Measurements from ENCODE around the gene ALPG.
"Not testable (repeated sequence)": the region's sequence is repeated elsewhere in the genome, so short reads cannot be mapped to it uniquely, and the experiment has no call there.

The ALPG gene

GRCh38 chr2:232420463-232421188, 14.0 kb downstream of the ALPG start:
- DNase-seq = no peak

GRCh38 chr2:232421189-232421785, 14.6 kb downstream of the ALPG start:
- no peak for DNase-seq

DNA sequence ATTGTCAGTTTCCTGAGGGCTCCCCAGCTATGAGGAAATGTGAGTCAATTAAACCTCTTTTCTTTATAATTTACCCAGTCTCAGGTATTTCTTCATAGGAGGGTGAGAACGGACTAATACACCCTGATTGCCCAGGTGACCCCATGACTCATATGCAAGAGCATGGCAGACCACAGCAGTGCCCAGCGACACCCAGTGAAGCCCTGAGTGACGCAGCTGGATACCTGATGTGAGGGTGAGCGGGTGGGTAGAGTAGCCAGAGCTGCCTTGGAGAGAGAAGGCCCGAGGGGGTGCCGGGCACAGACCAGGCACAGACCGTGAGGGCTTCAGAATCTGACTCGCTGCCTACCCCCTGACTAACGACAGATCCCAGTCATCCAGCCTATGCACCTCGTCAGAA, 15.4 kb downstream of the ALPG start:
- DNase-seq = no peak

DNA sequence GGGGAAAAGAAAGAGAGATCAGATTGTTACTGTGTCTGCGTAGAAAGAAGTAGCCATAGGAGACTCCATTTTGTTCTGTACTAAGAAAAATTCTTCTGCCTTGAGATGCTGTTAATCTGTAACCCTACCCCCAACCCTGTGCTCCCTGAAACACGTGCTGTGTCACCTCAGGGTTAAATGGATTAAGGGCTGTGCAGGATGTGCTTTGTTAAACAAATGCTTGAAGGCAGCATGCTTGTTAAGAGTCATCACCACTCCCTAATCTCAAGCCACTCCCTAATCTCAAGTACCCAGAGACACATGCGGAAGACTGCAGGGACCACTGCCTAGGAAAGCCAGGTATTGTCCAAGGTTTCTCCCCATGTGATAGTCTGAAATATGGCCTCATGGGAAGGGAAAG, 16.4 kb downstream of the ALPG start:
- DNase-seq = not testable (repeated sequence)

GRCh38 chr2:232423407-232423806, 16.8 kb downstream of the ALPG start:
- not testable (repeated sequence) for DNase-seq

- no peak for DNase-seq
These were observed 25.3 kb downstream of the ALPG start for GRCh38 chr2:232431705-232432590.

GRCh38 chr2:232432598-232433184, 26.0 kb downstream of the ALPG start:
- no peak for DNase-seq

GRCh38 chr2:232433622-232434021, 27.0 kb downstream of the ALPG start:
- DNase-seq = not testable (repeated sequence)

DNA sequence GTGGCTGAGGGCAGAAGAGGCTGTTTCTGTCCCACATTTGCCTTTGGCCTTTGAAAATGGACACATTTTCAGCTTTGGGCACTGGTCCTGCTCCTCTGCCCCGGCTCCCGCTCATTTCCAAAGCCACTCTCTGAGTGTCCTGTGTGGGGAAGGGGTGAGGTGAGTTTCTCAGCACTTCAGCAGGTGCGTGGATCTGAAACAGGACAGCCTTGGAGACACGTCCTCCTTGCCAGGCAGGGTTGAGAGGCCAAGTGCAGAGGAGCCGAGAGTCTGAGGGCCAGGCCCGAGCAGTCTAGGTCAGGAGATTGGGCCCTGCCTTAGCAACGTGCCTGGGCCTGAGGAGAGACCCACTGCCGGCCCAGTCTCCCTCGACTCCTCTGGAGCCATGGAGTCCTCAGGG, 27.4 kb downstream of the ALPG start:
- DNase-seq = no peak

GRCh38 chr2:232434563-232435374, 28.1 kb downstream of the ALPG start:
- DNase-seq = no peak

- no peak for DNase-seq
These were observed 28.7 kb downstream of the ALPG start for GRCh38 chr2:232435375-232435648.

- DNase-seq = no peak
These were observed 29.2 kb downstream of the ALPG start for GRCh38 chr2:232435805-232436204.

GRCh38 chr2:232436381-232437194, 29.9 kb downstream of the ALPG start:
- no peak for DNase-seq

DNA sequence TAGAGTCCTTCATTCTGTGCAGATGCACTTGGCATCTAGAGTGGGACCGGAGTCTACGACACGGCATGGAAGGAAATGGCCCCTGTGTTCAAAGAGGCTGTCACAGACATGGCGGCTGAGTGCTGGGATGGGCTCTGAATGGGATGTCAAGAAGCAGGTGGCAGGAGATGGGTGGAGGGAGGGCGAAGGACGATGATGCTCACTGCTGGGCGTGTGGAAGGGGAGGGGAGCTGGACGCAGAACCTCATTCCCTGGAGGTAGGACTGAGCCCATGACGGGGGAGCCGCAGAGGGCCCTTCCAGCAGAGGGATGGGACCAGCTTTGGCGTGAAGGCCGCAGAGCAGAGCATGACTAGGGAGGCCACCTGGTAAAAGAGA, 30.5 kb downstream of the ALPG start:
- DNase-seq = no peak

DNA sequence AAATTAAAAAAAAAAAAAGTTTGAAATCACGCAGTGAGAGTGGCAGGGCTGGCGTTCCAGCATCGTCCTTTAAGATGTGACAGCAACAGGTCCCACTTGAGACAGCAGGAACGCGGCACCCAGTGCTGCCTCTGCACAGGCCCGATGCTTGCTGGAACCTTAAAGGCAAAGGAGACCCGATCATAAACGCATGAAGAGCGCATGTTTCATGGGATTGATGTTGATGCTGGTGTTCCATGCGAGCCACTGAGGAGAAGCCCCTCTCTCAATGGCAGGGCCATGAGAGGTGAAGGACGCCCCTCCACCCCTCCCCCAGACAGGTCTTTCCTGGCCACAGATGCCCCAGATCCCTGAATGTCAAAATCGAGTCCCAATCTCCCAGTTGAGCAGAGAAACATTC, 31.4 kb downstream of the ALPG start:
- DNase-seq = no peak

- DNase-seq = no peak
These were observed 32.5 kb downstream of the ALPG start for GRCh38 chr2:232438951-232439757.

DNA sequence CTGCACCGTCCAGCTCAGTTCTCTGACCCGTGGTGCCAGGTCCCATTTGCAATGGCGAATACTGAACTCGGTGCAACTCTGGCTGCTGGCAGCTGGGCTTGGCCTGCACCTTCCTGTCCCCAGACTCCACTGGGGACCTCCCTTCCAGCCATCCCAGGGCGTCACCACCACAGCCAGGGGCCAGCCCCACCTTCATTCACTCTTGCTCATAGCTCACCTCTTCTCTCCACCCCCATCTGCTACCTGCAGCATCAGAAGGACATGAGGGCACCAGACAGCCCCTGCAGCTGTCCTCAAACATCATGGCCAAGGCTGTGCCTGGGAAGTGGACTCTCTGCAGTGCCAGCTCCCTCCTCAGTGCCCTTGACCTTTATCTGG, 33.1 kb downstream of the ALPG start:
- no peak for DNase-seq

DNA sequence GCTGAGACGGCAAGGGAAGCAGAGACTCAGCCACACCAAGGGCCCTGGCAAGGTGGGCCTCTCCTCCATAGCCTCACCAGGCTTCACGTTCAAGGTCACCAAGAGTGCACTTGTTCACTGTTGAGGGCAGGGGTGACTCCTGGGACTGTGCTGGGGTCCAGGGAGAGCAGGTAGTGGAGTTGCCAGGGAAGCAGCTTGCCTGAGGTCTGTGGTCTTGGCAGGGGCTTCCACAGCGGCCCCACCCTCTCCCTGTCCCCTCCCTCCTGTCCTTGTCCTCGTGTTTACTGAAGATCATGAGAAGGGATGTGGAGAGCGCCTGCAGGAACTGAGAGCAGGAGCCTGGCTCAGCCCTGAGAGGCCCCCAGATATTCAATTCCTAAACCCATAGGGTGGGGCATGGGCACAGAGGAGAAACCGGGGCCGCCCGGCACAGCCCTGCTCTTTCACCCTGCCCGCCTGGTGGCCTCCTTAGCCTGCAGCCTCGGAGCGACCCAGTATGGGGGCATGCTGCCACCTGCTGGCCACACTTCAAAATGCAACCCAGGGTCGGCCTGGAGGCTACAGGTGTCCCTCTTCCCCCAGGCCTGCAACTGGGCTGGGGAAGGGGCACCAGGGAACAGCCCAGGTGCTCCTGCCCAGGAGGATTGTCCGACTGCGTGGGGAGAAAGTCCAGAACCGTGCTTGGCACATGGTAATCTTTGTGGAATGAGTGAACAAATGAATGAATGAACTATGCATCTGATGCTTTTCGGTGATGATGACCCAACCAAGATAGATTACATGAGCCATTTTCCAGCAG, 33.8 kb downstream of the ALPG start:
- peak; percentile 65 for DNase-seq

DNA sequence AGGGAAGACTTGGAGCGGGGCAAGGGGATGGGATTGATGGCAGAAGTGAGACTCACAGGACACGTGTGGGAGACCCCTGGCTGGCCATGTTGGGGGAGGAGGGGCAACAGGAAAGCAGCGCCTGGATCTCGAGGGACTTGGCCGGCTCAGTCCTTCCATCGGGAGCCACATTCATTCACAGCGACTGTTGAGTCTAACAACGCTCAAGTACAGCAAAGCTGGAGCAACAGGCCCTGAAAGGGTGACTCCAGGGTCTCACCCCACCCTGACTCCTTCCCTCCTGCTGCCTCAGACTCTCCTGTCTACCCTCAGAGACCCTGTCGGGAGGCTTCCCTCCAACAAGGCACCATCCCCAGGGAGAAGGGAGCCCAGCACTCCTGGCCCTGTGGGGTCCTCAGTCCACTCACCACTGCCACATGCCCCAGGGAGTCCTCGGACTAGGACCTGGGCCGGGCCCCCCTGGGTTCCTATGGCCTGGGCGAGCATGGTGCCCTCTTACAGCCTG, 34.6 kb downstream of the ALPG start:
- DNase-seq = no peak

GRCh38 chr2:232441922-232442321, 35.3 kb downstream of the ALPG start:
- DNase-seq = not testable (repeated sequence)
